IPS-NIHi7 (cell line): Measurements from ENCODE around the gene STAT6.
A peak's percentile ranks its signal among the peaks of the same experiment; 100 is the strongest.

Experiments
- DNase-seq: peaks from one replicate; pipeline ENCODE4 v3.0.0; 2012; ENCODE audit warnings: mixed read lengths; ENCODE audit errors: extremely low spot score

STAT6 gene

DNA sequence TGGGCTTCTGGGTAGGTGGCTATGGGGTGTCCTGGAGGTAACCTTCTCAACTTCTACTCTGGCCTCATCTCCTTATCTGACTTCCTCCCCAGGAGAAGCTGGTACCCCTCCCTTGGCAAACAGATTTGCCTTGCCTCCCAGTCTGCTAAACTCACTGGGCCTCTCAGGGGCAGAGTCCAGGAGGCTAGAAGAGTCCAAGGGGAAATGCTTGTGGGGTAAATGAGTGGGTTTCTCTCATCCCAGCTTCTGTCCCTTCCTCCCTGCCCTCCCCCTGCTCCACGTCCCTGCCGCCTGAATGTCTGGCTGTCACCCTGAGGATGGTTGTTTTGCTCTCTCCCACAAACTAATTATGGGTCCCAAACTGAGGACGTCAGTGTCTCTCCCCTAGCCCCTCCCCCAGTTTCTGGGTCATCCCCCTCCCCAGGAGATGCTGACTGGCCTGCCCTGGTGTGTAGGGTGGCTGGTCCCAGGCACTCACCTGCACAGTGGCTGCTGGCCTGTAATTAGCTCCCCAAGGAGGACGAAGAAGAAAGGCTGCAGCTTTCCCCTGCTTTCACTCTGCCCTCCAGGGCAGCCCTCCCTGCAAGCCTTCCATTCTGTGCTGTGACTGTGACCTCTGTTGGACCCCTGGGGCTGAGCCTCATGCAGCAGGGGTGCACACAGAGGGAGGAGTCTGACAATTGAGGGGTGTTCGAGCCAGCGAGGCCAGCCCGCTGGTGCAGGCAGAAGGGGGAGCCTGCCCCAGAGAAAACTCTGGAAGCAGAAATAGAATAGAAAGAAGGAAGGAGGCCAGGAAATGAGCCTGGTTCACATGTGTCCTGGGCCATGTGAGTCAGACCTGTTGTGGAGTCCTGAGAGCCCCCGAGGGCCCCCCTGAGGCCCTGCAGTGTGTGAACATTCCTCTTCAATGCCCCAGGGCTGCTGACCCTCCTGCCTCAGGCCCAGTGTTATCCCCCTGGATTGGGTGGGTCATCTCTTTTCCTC is 36.1 kb upstream of the STAT6 start, which contains the start of gene LRP1-AS:
Gene LRP1-AS (minus strand): TSS at position 659 of the 984 bp plus-strand sequence.
- peak; percentile 36 for DNase-seq

GRCh38 chr12:57146092-57146491 is 34.9 kb upstream of the STAT6 start:
- DNase-seq, result no peak

- no peak for DNase-seq
These were observed 34.4 kb upstream of the STAT6 start for GRCh38 chr12:57145460-57146059.

DNA sequence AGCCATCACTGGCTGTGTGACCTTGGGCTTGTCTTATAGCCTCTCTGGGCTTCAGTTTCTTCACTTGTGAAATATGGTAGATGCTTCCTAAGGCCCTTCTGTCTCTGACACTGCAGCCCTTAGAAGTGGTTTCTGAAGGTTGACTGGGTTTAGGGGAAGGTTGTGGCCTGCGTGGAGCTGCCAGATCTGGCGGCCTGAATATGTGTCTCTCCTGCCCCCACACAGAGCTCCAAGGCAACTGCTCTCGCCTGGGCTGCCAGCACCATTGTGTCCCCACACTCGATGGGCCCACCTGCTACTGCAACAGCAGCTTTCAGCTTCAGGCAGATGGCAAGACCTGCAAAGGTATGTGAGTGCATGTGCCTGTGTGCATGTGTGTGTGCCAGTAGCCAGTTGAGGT is 32.3 kb upstream of the STAT6 start:
- no peak for DNase-seq

- DNase-seq, result no peak
These were observed 31.6 kb upstream of the STAT6 start for GRCh38 chr12:57142727-57143126.

- DNase-seq, result no peak
These were observed 31.0 kb upstream of the STAT6 start for GRCh38 chr12:57142121-57142520.

DNA sequence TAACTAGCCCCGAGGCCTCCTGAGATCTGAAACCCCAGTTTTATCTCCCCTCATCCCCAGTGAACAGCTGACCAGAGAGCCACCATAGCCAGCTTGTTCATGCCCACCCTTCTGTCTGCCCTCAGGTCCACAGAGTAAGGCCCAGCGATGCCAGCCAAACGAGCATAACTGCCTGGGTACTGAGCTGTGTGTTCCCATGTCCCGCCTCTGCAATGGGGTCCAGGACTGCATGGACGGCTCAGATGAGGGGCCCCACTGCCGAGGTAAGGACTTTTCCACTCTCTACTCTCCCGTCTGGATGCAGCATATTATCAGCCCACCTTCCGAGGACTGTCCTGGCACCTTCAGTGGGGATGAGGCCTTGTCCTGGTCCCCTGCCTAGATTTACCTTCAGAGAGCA is 30.1 kb upstream of the STAT6 start:
- DNase-seq, result no peak

DNA sequence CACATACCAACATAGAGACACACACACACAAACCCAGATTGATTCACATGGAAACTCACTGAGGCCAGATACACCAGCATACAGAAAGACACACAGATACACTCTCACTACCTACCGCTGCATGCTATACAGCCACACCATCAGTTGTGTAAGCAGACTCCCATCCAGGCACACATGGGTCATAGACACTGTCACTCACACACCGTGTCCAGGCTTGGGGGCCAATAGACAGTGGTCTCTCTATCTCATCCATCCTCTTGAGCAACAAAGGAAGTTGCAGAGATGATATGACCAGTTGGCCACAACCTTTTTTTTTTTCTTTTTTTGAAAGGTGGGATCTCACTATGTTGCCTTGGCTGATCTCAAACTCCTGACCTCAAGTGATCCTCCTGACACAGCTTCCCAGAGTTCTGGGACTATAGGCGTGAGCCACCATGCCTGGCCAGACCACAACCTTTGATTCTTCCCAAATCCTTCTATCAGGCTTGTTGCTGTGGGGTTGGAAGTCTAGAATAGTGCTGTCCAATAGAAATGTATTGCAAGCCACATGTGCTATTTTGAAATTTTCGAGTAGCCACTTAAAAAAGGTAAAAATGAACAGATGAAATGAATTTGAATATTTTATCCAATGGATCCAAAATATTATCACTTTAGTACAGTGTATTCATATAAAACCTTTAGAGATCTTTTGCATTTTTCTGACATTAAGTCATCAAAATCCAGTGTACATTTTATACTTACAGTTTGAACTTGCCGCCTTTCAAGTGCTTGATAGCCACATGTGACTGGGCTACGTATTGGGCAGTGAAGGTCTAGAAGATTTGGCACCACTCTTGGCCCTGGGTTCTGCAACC is 28.9 kb upstream of the STAT6 start:
- DNase-seq, result no peak

GRCh38 chr12:57138526-57139272 is 27.5 kb upstream of the STAT6 start:
- no peak for DNase-seq

GRCh38 chr12:57135527-57136326 is 24.6 kb upstream of the STAT6 start:
- DNase-seq, result peak; percentile 72

GRCh38 chr12:57134949-57135348 is 23.8 kb upstream of the STAT6 start:
- DNase-seq, result no peak

GRCh38 chr12:57133916-57134315 is 22.8 kb upstream of the STAT6 start:
- DNase-seq, result no peak

DNA sequence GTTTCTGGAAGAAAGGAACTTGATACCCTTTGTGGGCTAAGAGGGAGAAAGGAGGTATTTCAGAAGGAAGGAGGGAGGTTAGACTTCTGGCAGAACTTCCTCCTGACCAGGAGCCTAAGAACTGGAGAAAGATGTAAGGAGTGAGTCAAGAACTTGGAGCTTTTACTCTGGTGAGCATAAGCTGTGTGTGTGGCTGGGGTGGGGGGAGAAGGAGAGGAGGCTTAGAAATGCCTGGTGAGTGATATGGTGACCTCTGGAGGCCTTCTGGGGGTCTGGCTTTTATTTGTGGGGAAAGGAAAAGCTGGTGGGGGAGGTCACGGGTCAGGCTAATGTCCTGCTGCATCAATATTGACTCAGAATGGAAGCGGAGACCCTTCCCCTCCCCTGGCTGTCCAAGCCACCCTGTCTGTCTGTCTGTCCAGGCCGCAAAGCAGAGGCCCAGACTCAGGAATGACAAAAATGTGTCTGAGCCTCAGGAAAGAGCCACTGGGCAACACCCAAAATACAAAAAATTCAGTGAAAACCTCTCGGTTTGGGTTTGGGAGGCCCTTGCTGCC is 21.9 kb upstream of the STAT6 start:
- DNase-seq, result no peak

GRCh38 chr12:57131896-57132744 is 21.0 kb upstream of the STAT6 start:
- DNase-seq, result no peak

DNA sequence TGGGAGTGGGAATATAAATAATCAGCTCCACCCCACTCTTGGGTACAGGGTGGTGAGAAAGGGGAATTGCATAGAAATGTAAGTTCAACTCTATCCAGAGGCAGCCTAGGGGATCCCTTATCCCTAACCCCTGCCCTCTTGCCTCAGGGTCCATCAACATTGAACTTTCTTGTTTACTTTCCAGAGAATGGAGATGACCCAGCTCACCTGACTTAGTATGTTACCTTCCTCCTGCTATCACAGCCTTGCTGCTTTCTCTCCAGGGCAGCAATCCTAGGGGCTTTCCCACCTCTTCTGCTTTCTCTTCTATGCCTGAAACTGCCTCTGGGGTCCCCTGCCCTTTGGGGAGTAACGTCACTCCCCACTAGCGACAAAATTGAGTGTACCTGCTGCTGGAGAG is 19.8 kb upstream of the STAT6 start:
- no peak for DNase-seq

- DNase-seq, result no peak
These were observed 18.7 kb upstream of the STAT6 start for GRCh38 chr12:57129889-57130288.

DNA sequence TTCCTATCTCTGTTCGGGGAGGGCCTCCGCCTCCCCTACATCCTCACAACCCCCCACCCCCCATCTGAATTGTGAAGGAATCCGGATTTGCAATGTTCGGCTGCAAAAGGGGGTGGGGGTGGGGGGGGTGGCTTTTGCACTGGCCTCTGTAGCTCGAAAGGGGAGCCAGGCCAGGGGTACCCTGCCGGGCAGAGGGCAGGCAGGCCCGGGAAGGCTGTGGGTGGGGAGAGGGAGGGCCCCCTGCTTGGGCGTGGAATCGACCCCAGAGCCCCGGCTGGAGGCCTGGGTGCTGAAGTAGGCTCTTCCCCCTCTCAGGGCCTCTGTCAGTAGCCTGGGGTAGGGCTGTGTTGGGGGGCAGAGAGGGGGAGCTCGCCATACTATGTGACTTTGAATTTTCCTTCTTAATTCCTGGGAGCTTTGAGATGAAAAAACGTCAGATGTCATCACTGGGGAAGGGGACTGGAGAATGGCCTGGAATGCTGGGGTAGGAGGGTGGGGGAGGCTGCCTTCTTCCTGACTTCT is 18.2 kb upstream of the STAT6 start:
- no peak for DNase-seq

DNA sequence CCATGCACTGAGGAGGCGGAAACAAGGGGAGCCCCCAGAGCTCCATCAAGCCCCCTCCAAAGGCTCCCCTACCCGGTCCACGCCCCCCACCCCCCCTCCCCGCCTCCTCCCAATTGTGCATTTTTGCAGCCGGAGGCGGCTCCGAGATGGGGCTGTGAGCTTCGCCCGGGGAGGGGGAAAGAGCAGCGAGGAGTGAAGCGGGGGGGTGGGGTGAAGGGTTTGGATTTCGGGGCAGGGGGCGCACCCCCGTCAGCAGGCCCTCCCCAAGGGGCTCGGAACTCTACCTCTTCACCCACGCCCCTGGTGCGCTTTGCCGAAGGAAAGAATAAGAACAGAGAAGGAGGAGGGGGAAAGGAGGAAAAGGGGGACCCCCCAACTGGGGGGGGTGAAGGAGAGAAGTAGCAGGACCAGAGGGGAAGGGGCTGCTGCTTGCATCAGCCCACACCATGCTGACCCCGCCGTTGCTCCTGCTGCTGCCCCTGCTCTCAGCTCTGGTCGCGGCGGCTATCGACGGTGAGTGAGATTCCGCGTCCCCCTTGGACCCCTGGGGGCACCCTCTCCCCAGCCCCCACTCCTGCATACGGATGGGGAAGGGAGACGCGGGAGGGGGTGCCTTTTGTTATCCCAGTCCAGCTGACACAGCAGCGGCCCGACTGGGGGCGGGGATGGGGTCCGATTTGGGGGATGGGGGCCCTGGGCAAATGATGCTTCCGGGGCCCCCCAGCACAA is 17.5 kb upstream of the STAT6 start:
- peak; percentile 48 for DNase-seq
